Activated CD4-positive, alpha-beta T cell treated with anti-CD3 and anti-CD28 coated beads, Interleukin-2, amount 50 U/mL, for 1 hour (primary cell): Measurements from ENCODE around the gene CAMTA1.
"Not testable (repeated sequence)": the region's sequence is repeated elsewhere in the genome, so short reads cannot be mapped to it uniquely, and the experiment has no call there.

ENCODE experiments used
- DNase-seq: peaks from one replicate; pipeline ENCODE4 v3.0.0-alpha.2; 2020

The CAMTA1 gene

DNA sequence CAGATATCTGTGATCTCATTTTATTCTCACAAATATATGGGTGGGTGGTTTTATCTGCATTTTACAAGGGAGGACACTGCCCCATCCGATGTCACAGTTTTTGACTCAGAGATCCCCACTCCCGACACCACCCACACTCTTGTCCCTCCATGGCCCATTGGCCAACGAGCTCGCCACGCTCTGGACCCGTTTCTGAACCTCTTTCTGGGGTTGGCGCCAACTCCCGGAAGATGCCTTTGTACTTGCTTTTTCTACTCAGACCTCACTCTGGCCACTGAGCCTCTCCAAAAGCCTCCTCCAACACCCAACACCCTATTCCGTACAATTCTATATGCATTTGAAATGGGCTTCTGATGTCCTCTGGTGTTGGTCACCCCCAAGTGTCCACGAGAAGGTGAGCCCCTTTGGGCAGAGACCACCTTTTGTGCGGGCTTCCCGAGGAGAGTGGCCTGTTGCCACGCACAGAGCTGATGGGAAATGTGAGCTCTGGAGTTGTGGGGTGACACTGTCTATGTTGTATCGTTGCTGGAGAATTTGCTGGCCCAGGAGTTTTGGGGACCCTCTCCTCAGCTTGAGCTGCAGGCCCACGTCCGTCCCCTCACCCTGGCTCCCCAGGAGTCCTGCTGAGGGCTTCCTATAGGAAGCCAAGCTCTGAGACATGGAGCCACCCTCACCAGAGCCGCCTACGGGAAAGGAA lies 618.9 kb downstream of the CAMTA1 start:
- no peak for DNase-seq

DNA sequence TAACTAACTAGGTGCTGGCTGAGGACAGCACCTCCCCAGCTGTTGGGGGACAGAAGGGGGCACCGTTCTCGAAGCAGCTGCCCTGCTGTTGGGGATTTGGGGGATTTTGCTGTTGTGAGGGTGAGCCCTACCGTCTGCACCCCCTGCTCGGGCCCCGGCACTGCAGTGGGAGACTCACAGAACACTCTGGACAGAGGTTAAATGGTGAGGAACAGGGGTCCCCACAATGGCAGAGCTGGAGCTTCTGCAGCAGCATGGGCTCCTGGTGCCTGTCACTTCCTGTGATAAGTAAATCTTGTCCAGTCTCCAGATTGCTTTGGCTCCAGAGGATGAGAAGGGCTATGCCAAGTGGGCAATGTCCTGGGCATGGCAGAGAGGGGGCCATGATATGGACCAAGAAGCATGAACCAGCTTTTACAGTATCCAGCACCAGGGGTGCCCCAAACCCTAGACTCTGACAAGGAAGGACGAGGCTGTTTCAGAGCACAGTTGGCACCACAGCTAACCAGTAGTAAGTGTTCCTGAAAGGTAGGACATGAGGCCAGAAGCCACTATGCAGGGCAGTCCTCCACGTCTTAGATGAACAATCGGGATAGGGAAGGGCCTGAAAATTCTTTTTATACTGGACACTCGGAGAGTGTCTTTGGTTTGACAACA lies 620.7 kb downstream of the CAMTA1 start:
- DNase-seq = no peak

DNA sequence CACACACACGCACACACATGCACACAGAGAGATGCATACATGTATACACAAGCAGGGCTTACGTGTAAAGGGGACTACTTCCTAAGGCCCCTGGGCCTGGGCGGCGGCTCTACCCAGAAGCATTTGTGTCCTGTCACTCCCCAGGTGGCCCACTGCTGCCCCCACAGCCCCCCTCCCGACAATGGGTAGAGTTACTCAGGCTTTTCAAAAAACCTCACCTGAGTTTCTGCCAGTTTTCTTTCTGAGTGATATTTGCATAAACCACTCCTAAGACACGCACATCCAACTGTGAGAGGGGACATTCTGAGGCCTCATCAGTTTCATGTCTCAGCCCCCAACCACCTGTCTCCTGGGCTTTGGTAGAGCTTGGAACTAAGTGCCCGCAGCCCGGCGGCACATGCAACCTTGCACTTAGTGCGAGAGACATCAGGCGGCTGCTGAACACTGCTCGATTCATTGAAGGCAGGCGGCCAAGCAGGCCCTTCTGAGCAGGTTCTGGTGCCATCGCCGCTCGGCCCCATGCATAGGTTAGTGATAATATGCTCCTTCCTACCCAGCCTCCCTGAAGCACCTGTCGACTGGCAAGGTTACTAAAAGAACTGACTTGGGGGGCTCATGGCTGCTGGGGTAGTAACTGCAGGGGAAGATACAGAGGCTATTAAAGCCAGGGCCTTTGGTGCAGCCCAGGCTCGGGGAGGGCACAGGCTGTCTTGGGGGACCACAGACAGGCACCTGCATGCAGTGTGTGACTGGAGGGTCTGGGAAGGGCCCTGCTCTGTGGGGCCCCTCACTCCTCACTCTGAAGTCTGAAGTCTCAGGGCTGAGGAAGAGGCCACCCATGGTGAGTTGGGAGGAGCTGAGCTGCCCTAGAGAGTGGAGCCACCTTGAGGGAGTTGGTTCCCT lies 621.6 kb downstream of the CAMTA1 start:
- DNase-seq = no peak

DNA sequence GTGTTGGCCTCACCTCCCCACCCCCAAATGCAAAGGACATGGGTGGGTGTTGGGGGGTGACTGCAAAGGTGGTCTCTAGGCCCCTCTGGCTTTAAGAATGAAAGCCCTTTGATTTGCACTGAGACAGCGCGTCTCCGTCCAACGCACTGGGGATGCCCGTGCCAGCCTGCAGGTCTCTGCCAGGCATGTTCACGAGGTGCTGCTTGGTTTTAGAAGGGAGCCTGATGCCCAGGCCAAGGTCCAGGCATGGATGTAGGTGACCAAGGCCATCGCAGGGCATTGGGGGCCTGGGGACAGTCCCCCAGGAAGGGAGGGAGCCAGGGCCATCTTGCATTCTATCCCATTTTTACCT lies 622.3 kb downstream of the CAMTA1 start:
- no peak for DNase-seq

DNA sequence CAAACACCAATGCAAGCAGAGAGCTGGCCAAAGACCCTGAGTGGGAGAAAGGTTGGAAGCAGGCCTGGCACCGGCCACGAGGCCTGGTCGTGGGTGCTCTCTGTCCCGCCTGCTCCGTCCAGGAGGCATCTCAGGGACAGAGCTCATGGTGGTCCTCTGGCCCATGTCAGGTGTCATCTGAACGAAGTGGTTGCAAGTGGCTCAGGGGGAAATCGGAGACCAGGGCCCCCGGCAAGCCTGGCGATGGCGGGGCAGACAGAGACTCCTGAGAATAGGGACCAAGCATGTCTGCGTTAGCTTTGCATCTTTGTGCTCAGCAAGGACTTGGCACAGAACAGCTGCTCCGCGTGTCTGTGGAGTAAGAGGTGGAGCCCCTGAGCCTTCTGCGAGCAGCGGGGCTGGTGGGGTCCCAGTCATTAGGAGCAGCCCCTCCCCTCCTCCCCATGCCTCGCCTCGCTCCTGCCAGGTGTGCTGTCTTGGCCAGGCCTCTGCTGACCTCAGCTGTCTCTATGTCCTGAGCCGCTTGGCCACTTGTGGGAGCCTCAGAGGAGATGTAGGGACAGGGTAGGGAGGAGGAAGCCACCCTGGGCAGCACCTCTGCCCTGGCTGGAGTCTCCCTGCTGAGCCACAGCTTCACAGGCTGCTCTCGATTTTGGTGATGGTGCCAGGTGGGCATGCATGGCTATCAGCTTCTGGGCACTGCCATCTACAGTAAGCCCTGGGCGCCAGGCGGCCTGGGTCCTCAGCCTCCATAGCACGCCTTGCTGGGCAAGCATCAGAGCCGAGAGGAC lies 622.9 kb downstream of the CAMTA1 start:
- DNase-seq = no peak

DNA sequence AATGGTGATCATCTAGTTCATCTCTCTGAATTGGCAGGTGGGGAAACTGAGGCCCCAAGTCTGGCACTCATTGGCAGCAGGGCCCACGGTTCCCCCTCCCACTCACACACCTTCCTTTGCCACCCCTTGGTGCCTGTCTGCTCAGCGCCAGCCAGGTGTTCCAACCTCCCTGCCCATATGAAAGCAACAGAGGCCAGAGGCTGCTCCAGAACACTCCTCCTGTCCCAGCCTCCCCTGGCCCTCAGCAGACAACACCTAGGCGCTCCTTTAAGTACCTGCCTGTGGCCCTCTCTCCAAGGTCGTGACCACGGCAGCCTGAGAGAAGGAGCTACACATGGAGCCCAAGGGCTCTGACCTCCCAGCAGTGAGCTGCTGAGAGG lies 623.5 kb downstream of the CAMTA1 start:
- no peak for DNase-seq

DNA sequence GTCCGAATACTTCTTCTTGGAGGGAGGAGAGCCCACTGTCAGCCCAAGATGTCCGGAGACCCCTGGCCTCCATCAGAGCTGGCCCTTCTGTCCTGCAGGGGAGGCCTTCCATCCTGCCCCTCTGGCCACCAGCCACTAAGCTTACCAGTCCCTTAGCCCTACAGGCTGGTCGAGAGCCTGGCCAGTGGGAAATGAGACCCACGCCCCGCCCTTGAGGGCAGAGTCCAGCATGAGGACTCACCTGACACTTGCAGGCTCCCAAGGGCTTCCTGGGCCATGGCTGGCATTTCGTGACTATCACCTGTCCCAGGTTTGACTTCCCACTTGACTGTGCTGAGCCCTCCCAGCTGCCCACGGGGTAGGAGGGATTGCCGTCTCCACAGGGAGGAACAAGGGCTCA lies 624.0 kb downstream of the CAMTA1 start:
- no peak for DNase-seq

DNA sequence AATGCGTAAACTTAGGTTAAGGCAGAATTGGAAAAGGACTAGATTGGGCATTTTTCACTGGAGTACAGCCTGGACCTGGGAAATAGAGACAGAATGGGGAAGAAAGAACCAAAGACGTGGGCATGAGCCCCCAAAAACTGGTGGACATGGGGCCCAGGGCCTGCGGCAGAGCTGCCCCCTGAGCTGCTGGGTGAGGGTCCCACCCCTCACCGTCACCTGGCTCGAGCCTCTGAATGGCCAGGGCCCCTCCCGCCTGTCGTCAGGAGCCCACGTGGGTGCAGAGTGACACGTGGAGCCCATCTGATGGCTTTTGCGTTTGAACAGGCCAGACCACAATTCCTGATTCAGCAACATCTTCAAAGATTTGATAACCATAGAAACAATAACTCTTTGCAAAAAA lies 624.9 kb downstream of the CAMTA1 start:
- DNase-seq = no peak

DNA sequence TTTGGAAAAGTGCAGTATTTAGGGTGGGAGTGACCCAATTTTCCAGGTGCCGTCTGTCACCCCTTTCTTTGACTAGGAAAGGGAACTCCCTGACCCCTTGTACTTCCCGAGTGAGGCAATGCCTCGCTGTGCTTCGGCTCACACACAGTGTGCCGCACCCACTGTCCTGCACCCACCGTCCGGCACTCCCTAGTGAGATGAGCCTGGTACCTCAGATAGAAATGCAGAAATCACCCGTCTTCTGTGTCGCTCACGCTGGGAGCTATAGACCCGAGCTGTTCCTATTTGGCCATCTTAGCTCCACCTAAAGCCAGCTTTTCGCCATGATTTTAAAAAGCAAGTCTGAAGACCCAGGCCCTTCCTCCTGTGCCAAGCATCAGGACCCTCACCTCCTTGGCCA lies 632.4 kb downstream of the CAMTA1 start:
- not testable (repeated sequence) for DNase-seq

DNA sequence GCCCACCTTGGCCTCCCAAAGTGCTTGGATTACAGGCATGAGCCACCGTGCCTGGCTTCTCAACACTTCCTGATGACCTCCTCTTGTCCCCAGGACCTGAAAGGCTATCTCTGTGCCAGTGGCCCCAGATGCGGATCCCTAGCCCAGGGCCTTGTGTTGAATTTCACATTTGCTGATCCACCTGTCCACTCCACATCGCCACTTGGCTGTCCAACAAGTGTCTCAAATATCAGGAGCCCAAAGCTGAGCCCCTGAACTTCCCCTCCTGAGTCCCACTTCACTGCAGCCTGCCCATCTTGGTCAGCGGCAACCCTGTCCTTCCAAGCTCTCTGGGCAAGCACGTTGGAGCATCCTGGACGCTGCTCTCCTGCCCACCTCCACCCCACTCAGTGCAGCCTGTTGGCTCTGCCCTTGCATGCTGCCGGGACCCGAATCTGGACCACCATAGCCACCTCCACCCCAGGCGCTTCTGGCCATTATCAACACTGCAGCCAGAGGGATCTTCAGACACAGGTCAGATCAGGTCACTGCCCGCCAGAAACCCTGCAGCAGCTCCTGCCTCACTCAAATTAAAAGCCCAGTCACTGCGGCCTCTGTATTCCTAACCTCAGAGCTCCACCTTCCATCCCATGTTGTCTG lies 633.3 kb downstream of the CAMTA1 start:
- DNase-seq = no peak

DNA sequence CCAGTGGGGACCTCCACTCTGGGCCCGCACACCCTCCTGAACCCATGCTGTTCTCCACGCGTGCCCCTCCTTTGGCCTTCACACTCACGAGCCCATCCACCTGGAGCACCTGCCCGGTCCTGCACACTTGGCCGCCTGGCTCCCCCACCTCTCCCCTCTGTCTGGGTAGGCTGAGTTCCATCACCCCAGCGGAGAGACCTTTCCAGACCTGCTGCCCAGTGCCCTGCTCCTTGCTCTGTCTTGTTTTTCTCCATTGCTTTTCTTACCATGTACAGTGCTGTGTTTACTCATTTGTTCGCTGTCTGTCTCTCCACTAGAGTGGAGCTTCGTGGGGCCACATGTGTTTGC lies 634.8 kb downstream of the CAMTA1 start:
- DNase-seq = no peak

DNA sequence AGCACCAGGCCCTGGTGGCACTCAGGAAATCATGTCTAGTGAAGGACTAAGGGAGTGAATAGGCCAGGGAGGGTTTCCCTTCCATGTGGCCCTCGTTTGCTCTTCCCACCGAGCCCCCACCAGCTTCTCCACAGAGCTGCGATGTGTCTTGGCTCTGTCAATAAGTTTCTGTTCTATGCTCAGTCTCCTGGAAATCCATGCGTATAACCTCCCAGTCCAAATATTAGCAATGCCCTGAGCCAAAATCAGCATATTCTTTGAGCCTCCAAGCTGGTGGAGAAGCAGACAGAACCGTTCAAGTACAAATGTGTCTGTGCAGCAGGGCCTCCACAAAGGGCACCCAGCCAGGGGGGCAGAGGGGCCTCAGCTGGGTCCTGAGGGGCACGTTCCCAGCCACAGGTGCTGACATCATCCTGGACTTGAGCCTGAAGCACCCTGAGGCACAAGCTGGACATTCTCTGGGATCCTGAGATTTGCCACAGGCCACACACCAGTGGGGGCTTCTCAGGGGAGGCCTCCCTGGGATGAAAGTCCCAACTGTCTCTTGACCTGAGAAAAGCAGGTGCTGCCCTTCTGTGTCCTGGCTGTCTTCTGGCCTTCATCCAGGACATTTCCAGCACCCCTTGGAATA lies 635.3 kb downstream of the CAMTA1 start:
- DNase-seq = no peak

DNA sequence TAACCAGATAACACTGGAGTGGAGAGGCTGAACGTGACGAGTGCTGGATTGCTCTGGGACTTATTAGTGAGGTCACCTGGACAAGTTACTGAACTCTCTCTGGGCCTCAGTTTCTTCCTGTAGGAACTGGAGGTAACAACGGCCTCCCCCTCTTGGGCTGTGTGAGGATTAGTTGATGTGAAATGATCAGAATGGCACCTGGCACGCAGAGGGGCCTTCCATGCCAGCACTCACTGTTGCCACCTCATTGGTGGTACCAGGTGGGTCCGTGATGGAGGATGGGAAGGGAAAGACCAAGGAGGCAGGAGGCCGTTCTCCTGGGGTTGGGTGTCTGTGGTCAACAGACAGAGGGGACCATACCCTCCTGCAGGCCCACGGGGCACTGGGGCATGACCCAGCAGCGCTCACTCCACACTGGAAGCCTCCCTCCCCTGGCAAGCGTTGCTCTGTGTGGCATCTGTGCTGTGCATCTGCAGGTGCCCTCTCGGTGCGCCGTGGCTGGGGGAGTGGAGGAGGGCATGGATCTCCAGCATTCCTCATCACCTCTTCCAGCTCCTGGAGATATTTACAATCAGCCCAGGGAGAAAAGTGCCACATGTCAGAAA lies 636.3 kb downstream of the CAMTA1 start:
- no peak for DNase-seq

DNA sequence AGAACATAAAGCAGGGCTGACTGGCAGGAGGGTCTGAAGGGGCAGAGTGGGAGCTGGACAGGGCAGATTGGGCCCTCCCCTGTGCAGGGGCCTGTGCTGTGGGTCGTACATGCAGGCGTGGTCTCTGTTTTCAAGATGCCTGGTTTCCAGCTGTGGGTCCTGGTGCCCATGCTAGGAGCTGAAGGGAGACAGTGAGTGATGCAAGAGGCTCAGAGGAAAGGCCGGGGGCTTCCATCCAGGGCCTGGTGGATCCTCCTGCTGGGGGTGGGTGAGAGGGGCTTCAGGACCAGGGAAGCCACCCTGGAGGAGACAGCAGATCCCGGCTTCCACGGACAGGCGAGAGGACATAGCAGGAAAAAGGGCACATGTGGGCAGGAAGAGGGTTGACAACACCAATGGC lies 636.8 kb downstream of the CAMTA1 start:
- DNase-seq = no peak

DNA sequence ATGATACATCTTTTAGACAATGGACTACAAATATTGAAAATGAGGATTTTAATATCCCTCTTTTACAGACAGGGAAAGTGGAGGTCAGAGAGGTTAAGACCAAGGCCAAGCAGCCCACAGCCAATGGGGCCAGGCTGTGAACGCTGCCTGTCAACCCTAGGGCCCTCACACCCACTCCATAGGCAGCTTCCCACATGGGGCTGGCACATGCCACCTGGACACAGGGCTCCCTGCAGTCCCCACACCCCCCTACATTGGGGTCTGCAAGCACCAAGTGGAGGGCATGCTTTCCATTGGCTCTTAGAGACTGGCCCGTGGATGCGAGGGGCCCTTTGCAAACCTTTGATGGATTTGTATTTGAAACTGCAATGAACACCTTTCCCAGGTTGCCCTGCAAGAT lies 637.3 kb downstream of the CAMTA1 start:
- DNase-seq = no peak

DNA sequence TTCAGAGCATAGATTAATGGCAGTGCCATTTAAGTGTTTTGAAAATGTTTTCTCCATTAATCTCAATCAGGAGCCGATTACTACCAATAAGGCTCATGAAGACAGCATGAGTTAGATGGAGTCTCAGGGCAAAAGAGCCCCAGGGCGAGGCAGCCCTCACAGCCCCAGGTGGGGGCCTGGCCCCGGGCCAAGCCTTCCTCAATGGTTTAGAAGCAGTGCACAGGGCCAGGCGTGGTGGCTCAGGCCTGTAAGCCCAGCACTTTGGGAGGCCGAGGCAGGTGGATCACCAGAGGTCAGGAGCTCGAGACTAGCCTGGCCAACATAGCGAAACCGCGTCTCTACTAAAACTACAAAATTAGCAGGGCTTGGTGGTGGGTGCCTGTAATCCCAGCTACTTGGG lies 637.7 kb downstream of the CAMTA1 start:
- no peak for DNase-seq

DNA sequence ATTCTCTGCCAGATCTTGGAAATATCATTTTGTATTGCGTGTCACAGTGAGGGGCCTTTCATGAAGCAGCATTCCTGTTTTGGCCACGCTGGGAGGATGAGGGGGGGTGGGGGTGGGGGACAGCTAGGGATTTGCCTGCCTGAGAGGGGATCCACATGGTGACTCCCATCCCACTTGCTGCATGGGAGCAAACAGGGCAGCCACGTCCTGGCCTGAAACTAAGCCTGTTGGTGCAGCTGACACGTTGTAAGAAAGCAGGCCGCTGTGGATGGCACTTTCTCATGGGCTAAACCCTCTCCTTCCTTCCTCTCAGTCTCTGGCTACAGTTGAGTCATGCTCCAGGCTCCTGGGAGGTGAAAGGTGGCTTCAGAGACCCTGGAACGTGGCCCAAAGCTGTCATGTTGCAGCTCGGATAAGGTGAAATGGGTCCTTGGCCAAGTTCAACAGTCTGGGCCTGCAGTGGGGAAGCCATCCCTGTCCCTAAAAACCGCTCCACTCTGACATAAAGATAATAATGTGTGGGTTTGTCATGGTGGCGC lies 639.2 kb downstream of the CAMTA1 start:
- no peak for DNase-seq

DNA sequence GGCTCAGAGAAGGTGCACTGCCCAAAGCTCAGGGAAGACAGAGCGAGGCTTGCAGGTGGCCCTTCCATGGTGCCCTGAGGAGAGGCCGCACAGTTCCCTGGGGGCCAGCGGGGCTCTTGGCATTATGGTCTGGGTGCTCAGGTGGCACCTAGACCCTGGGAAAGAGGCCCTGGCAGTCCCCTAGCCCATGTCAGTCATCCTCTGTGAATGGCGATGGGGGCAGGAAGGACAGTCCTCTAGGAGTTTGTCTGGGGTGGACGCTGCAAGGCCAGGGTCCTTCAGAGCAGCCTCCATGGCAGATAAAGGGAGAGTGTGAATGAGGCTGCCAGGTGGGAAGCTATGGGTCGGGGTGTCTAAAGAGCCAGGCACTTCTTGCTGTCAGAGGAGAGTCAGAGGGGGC lies 640.0 kb downstream of the CAMTA1 start:
- DNase-seq = no peak

DNA sequence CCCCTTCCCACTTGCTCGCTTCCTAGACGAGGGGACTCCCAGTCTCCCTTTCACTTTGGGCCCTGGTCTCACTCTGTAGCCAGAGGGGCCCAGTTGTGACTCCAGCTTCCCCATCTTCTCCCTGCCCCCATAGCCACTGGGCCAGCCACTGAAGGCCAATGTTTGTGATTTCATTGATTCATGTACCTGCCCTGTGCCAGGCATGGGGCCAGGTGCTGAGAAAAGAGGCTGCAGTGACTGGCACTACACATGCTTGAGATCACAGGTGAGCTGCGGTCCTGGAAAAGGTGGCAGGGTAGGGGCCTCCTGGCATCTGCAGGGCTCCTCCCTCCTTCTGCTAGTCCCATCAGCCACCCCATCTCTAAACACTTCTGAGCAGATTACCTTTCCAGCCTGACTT lies 640.5 kb downstream of the CAMTA1 start:
- no peak for DNase-seq

DNA sequence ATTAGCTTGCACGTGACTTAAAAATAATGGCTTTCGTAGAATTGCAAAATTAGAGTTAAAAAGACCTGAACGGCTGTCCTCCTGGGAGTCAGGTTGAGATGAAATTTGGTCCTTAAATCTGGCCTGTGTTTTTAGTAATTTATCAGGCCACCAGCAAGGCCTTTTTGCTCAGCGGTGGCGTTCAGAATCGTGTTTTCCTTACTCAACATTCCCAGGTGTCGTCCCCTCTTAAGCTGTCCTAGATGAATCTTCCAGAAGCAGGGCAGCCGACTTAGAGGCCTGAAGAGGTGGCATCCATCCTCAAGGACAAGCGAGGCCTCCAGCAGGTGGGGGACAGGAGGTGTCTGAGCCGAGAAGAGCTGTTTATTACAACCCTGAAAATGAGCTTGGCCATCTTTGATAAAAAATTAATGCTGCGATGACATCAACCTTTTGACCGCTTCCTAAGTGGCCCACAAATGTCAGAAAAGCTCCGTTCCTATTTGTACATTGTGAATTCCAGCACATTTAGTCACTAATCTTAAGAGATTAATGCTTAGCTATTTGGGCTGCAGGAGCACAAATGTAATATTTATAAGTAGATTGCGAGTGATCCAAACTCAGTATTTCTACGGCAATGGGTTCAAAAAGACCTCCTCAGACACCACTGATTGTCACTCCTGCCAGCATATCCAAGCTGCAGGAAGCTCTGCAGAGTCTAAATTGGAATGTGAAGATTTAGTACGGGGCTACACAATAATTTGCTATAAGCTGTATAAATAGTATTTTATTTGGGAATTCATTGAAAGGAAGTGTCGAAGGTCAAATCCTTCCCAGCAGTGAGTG lies 641.7 kb downstream of the CAMTA1 start:
- DNase-seq = no peak
